IMR-90 (cell line): ENCODE measurements around the gene LRP1-AS. TPM values are rescaled to one million over a fixed set of nuclear protein-coding genes. Genes with fewer than 3 reads are reported as not detected.

Experiments used
- ATAC-seq: fragments of 200-7000 bp; cut with Tn5 transposase; 2 replicates; pipeline ENCODE4 v1.9.1; 2020; ENCODE audit warnings: low read depth, mild to moderate bottlenecking, moderate library complexity
- BruUV-seq: library from RNA; stranded (reverse); fragments of 400-500 nt; replicated peaks from 2 replicates; lab custom pipeline; 2021; lab: Mats Ljungman, UMichigan
- CTCF ChIA-PET: fragments of 300-600 bp; formaldehyde crosslinking; extraction: SDS; loops from one replicate; lab custom pipeline; 2021; ENCODE audit warnings: antibody characterized with exemption; lab: Yijun Ruan, JAX
- POLR2A ChIA-PET: fragments of 300-600 bp; sonication (Branson Sonifier 250); formaldehyde crosslinking; loops from one replicate; lab custom pipeline; 2022; ENCODE audit warnings: antibody characterized with exemption; ENCODE audit not compliant: unreplicated experiment; lab: Charles Lee
- DNase-seq: peaks from one replicate; pipeline ENCODE4 v3.0.0; 2013
- H2AFZ ChIP-seq: replicated peaks from 2 replicates; pipeline ENCODE3; 2013; ENCODE audit warnings: low read length, mild to moderate bottlenecking; ENCODE audit not compliant: poor library complexity
- H2AK5ac ChIP-seq: 2 replicates; pipeline ENCODE4 v1.6.1; 2013; ENCODE audit warnings: low read depth, low read length, inconsistent platforms
- H2AK9ac ChIP-seq: replicated peaks from 2 replicates; pipeline ENCODE3; 2013; ENCODE audit warnings: mild to moderate bottlenecking, low read depth, low read length, moderate library complexity; ENCODE audit not compliant: poor library complexity
- H2BK120ac ChIP-seq: 2 replicates; pipeline ENCODE4 v1.6.1; 2013; ENCODE audit warnings: low read depth, low read length, inconsistent platforms
- H2BK15ac ChIP-seq: 3 replicates; pipeline ENCODE4 v1.6.1; 2013; ENCODE audit warnings: low read depth, low read length, inconsistent platforms
- H2BK20ac ChIP-seq: 2 replicates; pipeline ENCODE4 v1.6.1; 2013; ENCODE audit warnings: low read depth, mild to moderate bottlenecking, inconsistent platforms, low read length, moderate library complexity
- H2BK5ac ChIP-seq: 2 replicates; pipeline ENCODE4 v1.6.1; 2013; ENCODE audit warnings: mild to moderate bottlenecking, low read depth, low read length, inconsistent platforms; ENCODE audit not compliant: poor library complexity, severe bottlenecking
- H3K14ac ChIP-seq: replicated peaks from 2 replicates; pipeline ENCODE4 v1.6.1; 2013; ENCODE audit warnings: low read depth, low read length, inconsistent platforms
- H3K18ac ChIP-seq: 2 replicates; pipeline ENCODE4 v1.6.1; 2013; ENCODE audit warnings: low read depth, low read length, control low read depth
- H3K23ac ChIP-seq: 2 replicates; pipeline ENCODE4 v1.6.1; 2013; ENCODE audit warnings: low read depth, low read length, inconsistent platforms
- H3K27ac ChIP-seq: 2 replicates; pipeline ENCODE4 v1.5.1; 2013; ENCODE audit warnings: mild to moderate bottlenecking, control low read depth, low read length; ENCODE audit not compliant: insufficient read depth
- H3K27me3 ChIP-seq: 2 replicates; pipeline ENCODE4 v1.6.1; 2013; ENCODE audit warnings: low read length; ENCODE audit not compliant: control insufficient read depth, insufficient read depth
- H3K36me3 ChIP-seq: 2 replicates; pipeline ENCODE4 v1.6.1; 2013; ENCODE audit warnings: low read length, mixed read lengths; ENCODE audit not compliant: control insufficient read depth, insufficient read depth
- H3K4ac ChIP-seq: 2 replicates; pipeline ENCODE4 v1.6.1; 2013; ENCODE audit warnings: low read depth, low read length, inconsistent platforms
- H3K4me1 ChIP-seq: 2 replicates; pipeline ENCODE4 v1.6.1; 2013; ENCODE audit warnings: low read length, mixed read lengths; ENCODE audit not compliant: control insufficient read depth, insufficient read depth
- H3K4me2 ChIP-seq: 2 replicates; pipeline ENCODE4 v1.6.1; 2013; ENCODE audit warnings: low read depth, mild to moderate bottlenecking, control low read depth, low read length, moderate library complexity
- H3K4me3 ChIP-seq: 2 replicates; pipeline ENCODE4 v1.5.1; 2013; ENCODE audit warnings: low read depth, mild to moderate bottlenecking, control low read depth, low read length, moderate library complexity; ENCODE audit not compliant: insufficient read depth
- H3K56ac ChIP-seq: 2 replicates; pipeline ENCODE4 v1.6.1; 2013; ENCODE audit warnings: low read length, inconsistent platforms; ENCODE audit not compliant: insufficient read depth; ENCODE audit errors: extremely low read depth
- H3K79me1 ChIP-seq, 2 experiments: 2 replicates each; pipeline ENCODE4 v1.6.1; 2013; ENCODE audit warnings: low read length in 2 of 2, inconsistent platforms in 1 of 2, low read depth in 1 of 2
- H3K9ac ChIP-seq: 2 replicates; pipeline ENCODE4 v1.6.1; 2013; ENCODE audit warnings: low read depth, low read length, control low read depth
- H3K9me1 ChIP-seq: 2 replicates; pipeline ENCODE4 v1.6.1; 2013; ENCODE audit warnings: low read length, inconsistent platforms; ENCODE audit not compliant: insufficient read depth
- H3K9me3 ChIP-seq: 2 replicates; pipeline ENCODE4 v1.6.1; 2013; ENCODE audit warnings: low read length; ENCODE audit not compliant: control insufficient read depth, insufficient read depth
- H4K20me1 ChIP-seq: 2 replicates; pipeline ENCODE4 v1.6.1; 2013; ENCODE audit warnings: low read length, inconsistent platforms; ENCODE audit not compliant: insufficient read depth
- H4K5ac ChIP-seq: 2 replicates; pipeline ENCODE4 v1.6.1; 2013; ENCODE audit warnings: mild to moderate bottlenecking, low read depth, low read length, control low read depth
- H4K8ac ChIP-seq, 2 experiments: 2 replicates each; pipeline ENCODE4 v1.6.1; 2013; ENCODE audit warnings: low read depth in 2 of 2, low read length in 2 of 2, control low read depth in 1 of 2, inconsistent platforms in 1 of 2
- H4K91ac ChIP-seq: 2 replicates; pipeline ENCODE4 v1.6.1; 2013; ENCODE audit warnings: low read depth, low read length, inconsistent platforms; ENCODE audit not compliant: insufficient read depth
- CHD1 ChIP-seq: IDR thresholded peaks from 2 replicates; pipeline ENCODE4 v1.6.1; 2012; ENCODE audit warnings: low read depth, low read length, improper control_type of control experiment
- FOS ChIP-seq: fragments of 150-350 bp; IDR thresholded peaks from 2 replicates; pipeline ENCODE4 v1.6.1; 2016; ENCODE audit warnings: low read depth, low read length
- MAFK ChIP-seq: IDR thresholded peaks from 2 replicates; pipeline ENCODE4 v1.6.1; 2012; ENCODE audit warnings: low read depth, low read length, improper control_type of control experiment
- NFE2L2 ChIP-seq: fragments of 150-350 bp; IDR thresholded peaks from 2 replicates; pipeline ENCODE4 v1.6.1; 2016; ENCODE audit warnings: low read depth, mild to moderate bottlenecking, low read length
- RAD21 ChIP-seq: IDR thresholded peaks from 2 replicates; pipeline ENCODE4 v1.6.1; 2012; ENCODE audit warnings: low read length, improper control_type of control experiment
- WGBS, 2 experiments: methylation state at CpG; one replicate each; pipeline versions ENCODE4 v1.1.5 to v1.1.7; 2013; ENCODE audit warnings: missing lambda C conversion rate in 2 of 2; ENCODE audit not compliant: insufficient read length in 1 of 2; ENCODE audit errors: extremely low coverage in 2 of 2; 5-methylcytosine and 5-hydroxymethylcytosine counted together
- dilution Hi-C: fragments of 300-500 bp; cut with HindIII; formaldehyde crosslinking; loops from one replicate; pipeline ENCODE4 v1.14.3; 2018; ENCODE audit warnings: low sequenced_read_pairs; ENCODE audit not compliant: unreplicated experiment
- in situ Hi-C: fragments of 300-500 bp; cut with MboI; formaldehyde crosslinking; loops from 3 replicates; pipeline ENCODE4 v1.14.3; 2019; ENCODE audit warnings: low sequenced_read_pairs, inconsistent platforms, mixed read lengths
- intact Hi-C: fragments of 100-400 bp; cut with micrococcal nuclease; formaldehyde crosslinking; loops from 2 replicates; pipeline ENCODE4 v1.10.0; 2022
- polyA plus RNA-seq, 3 experiments: library from polyadenylated mRNA; depleted of rRNA; stranded (reverse); fragments of >200 nt; gene quantifications; 2 replicates each; pipeline ENCODE4 v1.2.3, GENCODE V29; 2012; ENCODE audit warnings: low replicate concordance in 1 of 3
- total RNA-seq: library from RNA; depleted of rRNA; stranded (reverse); fragments of >200 nt; gene quantifications from 2 replicates; pipeline ENCODE4 v1.2.3, GENCODE V29; 2012
- TF ChIP-seq, protein P1 (sequence below): fragments of 150-350 bp; IDR thresholded peaks from 2 replicates; pipeline ENCODE4 v1.6.1; 2017; ENCODE audit warnings: mild to moderate bottlenecking, antibody characterized with exemption, low read length, low read depth
- TF ChIP-seq, protein P2 (sequence below): conservative IDR thresholded peaks from 2 replicates; pipeline ENCODE4 v1.5.1; 2012; ENCODE audit warnings: mild to moderate bottlenecking, low read depth, low read length, improper control_type of control experiment

Gene LRP1-AS
- total and polyA plus RNA-seq, 2 of the 4 experiments (the other 2 are of a cell fraction): not detected

GRCh38 chr12:57190821-57191220 is 43.4 kb upstream of the LRP1-AS start:
- H4K5ac ChIP-seq: no peak overlapping the region
- no peak overlapping the region for H3K9ac ChIP-seq
- no peak overlapping the region for H4K91ac ChIP-seq
- in situ Hi-C loops: no loop called here
- no peak overlapping the region for H3K4me3 ChIP-seq
- intact Hi-C loops: no loop called here
- no peak overlapping the region for H2AK9ac ChIP-seq
- H2BK5ac ChIP-seq: no peak overlapping the region
- ATAC-seq (no peak), DNase-seq (no peak)
- no peak overlapping the region for H3K4me2 ChIP-seq
- no peaks in the 10 kb centered on the region for H3K27me3 ChIP-seq
- TF ChIP-seq CHD1 (no peak), FOS (no peak), RAD21 (no peak), MAFK (no peak), NFE2L2 (no peak)
- TF ChIP-seq, protein P1, sequence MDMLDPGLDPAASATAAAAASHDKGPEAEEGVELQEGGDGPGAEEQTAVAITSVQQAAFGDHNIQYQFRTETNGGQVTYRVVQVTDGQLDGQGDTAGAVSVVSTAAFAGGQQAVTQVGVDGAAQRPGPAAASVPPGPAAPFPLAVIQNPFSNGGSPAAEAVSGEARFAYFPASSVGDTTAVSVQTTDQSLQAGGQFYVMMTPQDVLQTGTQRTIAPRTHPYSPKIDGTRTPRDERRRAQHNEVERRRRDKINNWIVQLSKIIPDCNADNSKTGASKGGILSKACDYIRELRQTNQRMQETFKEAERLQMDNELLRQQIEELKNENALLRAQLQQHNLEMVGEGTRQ: no peak
- TF ChIP-seq, protein P2, sequence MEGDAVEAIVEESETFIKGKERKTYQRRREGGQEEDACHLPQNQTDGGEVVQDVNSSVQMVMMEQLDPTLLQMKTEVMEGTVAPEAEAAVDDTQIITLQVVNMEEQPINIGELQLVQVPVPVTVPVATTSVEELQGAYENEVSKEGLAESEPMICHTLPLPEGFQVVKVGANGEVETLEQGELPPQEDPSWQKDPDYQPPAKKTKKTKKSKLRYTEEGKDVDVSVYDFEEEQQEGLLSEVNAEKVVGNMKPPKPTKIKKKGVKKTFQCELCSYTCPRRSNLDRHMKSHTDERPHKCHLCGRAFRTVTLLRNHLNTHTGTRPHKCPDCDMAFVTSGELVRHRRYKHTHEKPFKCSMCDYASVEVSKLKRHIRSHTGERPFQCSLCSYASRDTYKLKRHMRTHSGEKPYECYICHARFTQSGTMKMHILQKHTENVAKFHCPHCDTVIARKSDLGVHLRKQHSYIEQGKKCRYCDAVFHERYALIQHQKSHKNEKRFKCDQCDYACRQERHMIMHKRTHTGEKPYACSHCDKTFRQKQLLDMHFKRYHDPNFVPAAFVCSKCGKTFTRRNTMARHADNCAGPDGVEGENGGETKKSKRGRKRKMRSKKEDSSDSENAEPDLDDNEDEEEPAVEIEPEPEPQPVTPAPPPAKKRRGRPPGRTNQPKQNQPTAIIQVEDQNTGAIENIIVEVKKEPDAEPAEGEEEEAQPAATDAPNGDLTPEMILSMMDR: no peak
- BruUV-seq: no TSS peak
- no peaks in the 10 kb centered on the region for H3K9me3 ChIP-seq
- CTCF ChIA-PET: interaction anchor here (1.3 kb wide), 1 partner anchor 15 kb away, joined by 3 read pairs; no protein-coding TSS in a partner anchor
- no peak overlapping the region for H3K56ac ChIP-seq
- no peak overlapping the region for H3K23ac ChIP-seq
- no peak overlapping the region for H3K4ac ChIP-seq
- no peak overlapping the region for H3K18ac ChIP-seq
- dilution Hi-C loops: no loop called here
- H2AK5ac ChIP-seq: no peak overlapping the region
- POLR2A ChIA-PET: no interaction called here
- H4K8ac ChIP-seq: no peak overlapping the region
- H3K27ac ChIP-seq: no peak overlapping the region
- 94% methylated on average over 16 of the region's 23 CpGs; no CpG with 5 or more reads in 1 of the 2 experiments for WGBS, 2 experiments
- no peak overlapping the region for H2BK20ac ChIP-seq
- H3K14ac ChIP-seq: no peak overlapping the region
- H2AFZ ChIP-seq: no peak overlapping the region
- peaks cover 35% of the 10 kb centered on the region for H4K20me1 ChIP-seq
- H2BK15ac ChIP-seq: no peak overlapping the region
- H3K9me1 ChIP-seq: peaks cover 7% of the 10 kb centered on the region; the same call in 1 of the 2 replicates
- no peak overlapping the region for H2BK120ac ChIP-seq
- H3K4me1 ChIP-seq: no peaks in the 10 kb centered on the region
- peaks cover 99% of the 10 kb centered on the region for H3K36me3 ChIP-seq
- H3K79me1 ChIP-seq: peaks cover 8 to 40% of the 10 kb centered on the region in 2 experiments
